ENCODE data around the gene PGA3.
"Not testable (repeated sequence)": the region's sequence is repeated elsewhere in the genome, so short reads cannot be mapped to it uniquely, and the experiment has no call there.

PGA3 gene

GRCh38 chr11:61194981-61195695, 8.2 kb upstream of the PGA3 start:
- H3K4me3 ChIP-seq: no peak overlapping the region
- intact Hi-C loops (cut with DNase I; ENCODE audit: low total_unique reads): no loop called here
- H3K27ac ChIP-seq: no peak overlapping the region
- peaks cover 0 to 28% of the 10 kb centered on the region in 2 donors for H3K27me3 ChIP-seq
- DNase-seq: no peak
- H3K9me3 ChIP-seq: peaks cover 0 to 12% (median 0%) of the 10 kb centered on the region in 3 donors
- TF ChIP-seq CTCF (IDR thresholded peaks at IDR 0.05): no peak
- H3K36me3 ChIP-seq: no peaks in the 10 kb centered on the region
- no peaks in the 10 kb centered on the region for H3K4me1 ChIP-seq

DNA sequence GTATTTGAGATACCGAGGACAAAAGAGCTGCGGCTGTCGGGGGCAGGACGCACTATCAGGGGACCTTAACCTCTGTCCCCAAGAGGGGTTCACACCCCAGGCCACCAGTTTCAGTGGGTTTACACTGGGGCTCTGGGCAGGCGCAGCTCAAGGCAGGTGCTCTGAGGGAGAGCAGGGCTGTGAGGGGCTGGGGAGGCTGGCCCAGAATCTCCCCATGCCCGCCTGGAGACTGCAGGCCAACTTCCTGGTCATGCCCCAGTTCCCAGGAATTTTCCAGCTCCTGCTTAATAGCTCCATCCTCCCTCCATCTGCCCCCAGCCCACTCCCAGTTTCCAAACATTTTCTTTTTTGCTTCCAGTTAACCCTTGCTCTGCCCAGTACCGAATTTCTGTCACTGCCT, 7.6 kb upstream of the PGA3 start:
- Histone ChIP-seq H3K9me3 (peaks cover 0 to 12% (median 0%) of the 10 kb centered on the region in 3 donors), H3K27ac (no peak overlapping the region), H3K27me3 (peaks cover 0 to 26% of the 10 kb centered on the region in 2 donors), H3K4me1 (no peaks in the 10 kb centered on the region), H3K4me3 (no peak overlapping the region), H3K36me3 (no peaks in the 10 kb centered on the region)
- TF ChIP-seq CTCF (IDR thresholded peaks at IDR 0.05): no peak
- intact Hi-C loops (cut with DNase I; ENCODE audit: low total_unique reads): no loop called here
- DNase-seq: no peak

- no peak for TF ChIP-seq CTCF (IDR thresholded peaks at IDR 0.05)
- no peak for DNase-seq
- H3K27ac ChIP-seq: no peak overlapping the region
- peaks cover 0 to 21% of the 10 kb centered on the region in 2 donors for H3K27me3 ChIP-seq
- H3K9me3 ChIP-seq: peaks cover 0 to 12% (median 0%) of the 10 kb centered on the region in 3 donors
- no peaks in the 10 kb centered on the region for H3K4me1 ChIP-seq
- H3K36me3 ChIP-seq: no peaks in the 10 kb centered on the region
- H3K4me3 ChIP-seq: no peak overlapping the region
- intact Hi-C loops (cut with DNase I; ENCODE audit: low total_unique reads): no loop called here
Measured at GRCh38 chr11:61198361-61198760, 5.0 kb upstream of the PGA3 start.

DNA sequence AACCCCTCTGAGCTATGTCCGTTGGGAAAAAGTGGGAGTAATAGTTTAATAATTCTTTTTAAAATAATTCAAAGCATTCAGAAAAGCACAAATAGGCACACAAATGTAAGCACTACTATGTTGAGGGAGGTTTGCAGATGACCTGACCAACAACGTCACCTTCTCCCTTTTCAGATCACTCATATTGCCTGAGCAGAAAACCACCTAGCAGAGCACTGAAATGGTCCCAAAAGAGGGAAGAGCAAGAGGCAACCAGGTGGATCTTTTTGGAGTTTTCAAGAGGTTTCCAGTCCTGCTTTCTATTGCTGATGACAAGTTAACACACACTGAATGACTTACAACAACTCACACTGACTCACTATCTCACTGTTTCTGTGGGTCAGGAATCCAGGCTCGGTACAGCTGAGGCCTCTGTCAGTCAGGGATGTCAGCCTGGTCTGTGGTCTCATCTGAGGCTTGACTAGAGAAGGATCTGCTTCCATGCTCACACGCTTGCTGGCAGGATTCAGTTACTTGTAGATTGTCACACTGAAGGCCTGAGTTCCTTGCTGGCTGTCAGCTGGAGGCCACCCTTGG, 4.3 kb upstream of the PGA3 start:
- TF ChIP-seq CTCF (IDR thresholded peaks at IDR 0.05): no peak
- no peak for DNase-seq
- peaks cover 0 to 12% (median 0%) of the 10 kb centered on the region in 3 donors for H3K9me3 ChIP-seq
- peaks cover 0 to 18% of the 10 kb centered on the region in 2 donors for H3K27me3 ChIP-seq
- intact Hi-C loops (cut with DNase I; ENCODE audit: low total_unique reads): no loop called here
- H3K27ac ChIP-seq: no peak overlapping the region
- no peaks in the 10 kb centered on the region for H3K4me1 ChIP-seq
- no peaks in the 10 kb centered on the region for H3K36me3 ChIP-seq
- H3K4me3 ChIP-seq: no peak overlapping the region

DNA sequence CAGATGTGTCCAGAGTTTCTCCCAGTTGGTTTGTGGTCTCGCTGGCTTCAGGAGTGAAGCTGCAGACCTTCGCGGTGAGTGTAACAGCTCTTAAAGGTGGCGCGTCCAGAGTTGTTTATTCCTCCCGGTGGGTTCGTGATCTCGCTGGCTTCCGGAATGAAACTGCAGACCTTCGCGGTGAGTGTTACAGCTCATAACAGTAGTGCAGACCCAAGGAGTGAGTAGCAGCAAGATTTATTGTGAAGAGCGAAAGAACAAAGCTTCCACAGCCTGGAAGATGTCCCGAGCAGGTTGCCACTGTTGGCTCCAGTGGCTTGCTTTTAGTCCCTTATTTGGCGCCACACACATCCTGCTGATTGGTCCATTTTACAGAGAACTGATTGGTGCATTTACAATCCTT, 1.8 kb upstream of the PGA3 start:
- no peak overlapping the region for H3K27ac ChIP-seq
- peaks cover 0 to 12% (median 0%) of the 10 kb centered on the region in 3 donors for H3K9me3 ChIP-seq
- no peaks in the 10 kb centered on the region for H3K4me1 ChIP-seq
- no peak overlapping the region for H3K4me3 ChIP-seq
- no peaks in the 10 kb centered on the region for H3K36me3 ChIP-seq
- TF ChIP-seq CTCF (IDR thresholded peaks at IDR 0.05): no peak
- intact Hi-C loops (cut with DNase I; ENCODE audit: low total_unique reads): no loop called here
- H3K27me3 ChIP-seq: peaks cover 0 to 4% of the 10 kb centered on the region in 2 donors
- DNase-seq: no peak

GRCh38 chr11:61203873-61204272, 558 bp downstream of the PGA3 start:
- intact Hi-C loops (cut with DNase I; ENCODE audit: low total_unique reads); H3K9me3 ChIP-seq; H3K4me3 ChIP-seq; H3K27ac ChIP-seq; H3K36me3 ChIP-seq; DNase-seq; H3K4me1 ChIP-seq; H3K27me3 ChIP-seq: not testable (repeated sequence)

GRCh38 chr11:61204502-61205059, 1.3 kb downstream of the PGA3 start:
- H3K36me3 ChIP-seq; intact Hi-C loops (cut with DNase I; ENCODE audit: low total_unique reads); H3K4me3 ChIP-seq; H3K27ac ChIP-seq; H3K4me1 ChIP-seq; H3K27me3 ChIP-seq; H3K9me3 ChIP-seq: not testable (repeated sequence)
- peak in 1 of 2 donors; percentile 29 for DNase-seq

GRCh38 chr11:61207636-61208310, 4.5 kb downstream of the PGA3 start:
- H3K27me3 ChIP-seq; H3K27ac ChIP-seq; H3K36me3 ChIP-seq; H3K4me1 ChIP-seq; H3K9me3 ChIP-seq; H3K4me3 ChIP-seq; DNase-seq; intact Hi-C loops (cut with DNase I; ENCODE audit: low total_unique reads): not testable (repeated sequence)

Measured in tibial artery (tissue), 4 donors.